ENCODE data around the gene ZNF584. TPM values are rescaled to one million over a fixed set of nuclear protein-coding genes. Genes with fewer than 3 reads are reported as not detected.
"Not testable (repeated sequence)": the region's sequence is repeated elsewhere in the genome, so short reads cannot be mapped to it uniquely, and the experiment has no call there.

ZNF584 gene
- polyA plus RNA-seq, 1 donor from 2014 or later, result 29.6 TPM

- H3F3A ChIP-seq (ENCODE audit: insufficient read depth, low read length, poor library complexity, severe bottlenecking); H3K27ac ChIP-seq (ENCODE audit: low read length): not testable (repeated sequence)
Measured at GRCh38 chr19:58403920-58404478, 4.5 kb upstream of the ZNF584 start.

GRCh38 chr19:58406818-58407657 lies 1.4 kb upstream of the ZNF584 start:
- Histone ChIP-seq H3K79me2 (replicated peaks; ENCODE audit: insufficient read depth, low read length) (peaks cover 16% of the 10 kb centered on the region), H3K4me2 (ENCODE audit: low read length) (peak overlapping the region; percentile 91), H3K9me2 (ENCODE audit: insufficient read depth, low read length) (no peaks in the 10 kb centered on the region), H4K20me1 (ENCODE audit: insufficient read depth) (no peaks in the 10 kb centered on the region), H3K27me3 (ENCODE audit: insufficient read depth, low read depth, low read length) (no peaks in the 10 kb centered on the region), H3K27ac (ENCODE audit: low read length) (no peak overlapping the region), H3K36me3 (ENCODE audit: insufficient read depth, low read length) (no peaks in the 10 kb centered on the region), H3F3A (ENCODE audit: insufficient read depth, low read length, poor library complexity, severe bottlenecking) (no peaks in the 10 kb centered on the region), H3K9ac (ENCODE audit: low read length) (peak overlapping the region; percentile 90), H2AFZ (ENCODE audit: low read depth, low read length) (no peak overlapping the region), H3K4me3 (ENCODE audit: low read length) (peak overlapping the region; percentile 99), H3K9me3 (ENCODE audit: low read length) (no peaks in the 10 kb centered on the region)
- TF ChIP-seq RAD21 (conservative IDR thresholded peaks at IDR 0.05), result no peak
- no peak for TF ChIP-seq MXI1 (conservative IDR thresholded peaks at IDR 0.05; ENCODE audit: poor library complexity, severe bottlenecking)
- TF ChIP-seq TAF1 (IDR thresholded peaks at IDR 0.05; ENCODE audit: low read depth), result no peak
- TF ChIP-seq POLR2AphosphoS5 (IDR thresholded peaks at IDR 0.05), result no peak
- no peak for TF ChIP-seq EZH2 (IDR thresholded peaks at IDR 0.05; ENCODE audit: borderline replicate concordance, insufficient read depth, low read length, poor library complexity, severe bottlenecking)
- TF ChIP-seq SMC3 (conservative IDR thresholded peaks at IDR 0.05; ENCODE audit: poor library complexity), result no peak
- no peak for TF ChIP-seq CTCF (IDR thresholded peaks at IDR 0.05; ENCODE audit: poor library complexity, severe bottlenecking)
- no peak for TF ChIP-seq EP300 (conservative IDR thresholded peaks at IDR 0.05; ENCODE audit: poor library complexity, severe bottlenecking)
- TF ChIP-seq, protein P1, sequence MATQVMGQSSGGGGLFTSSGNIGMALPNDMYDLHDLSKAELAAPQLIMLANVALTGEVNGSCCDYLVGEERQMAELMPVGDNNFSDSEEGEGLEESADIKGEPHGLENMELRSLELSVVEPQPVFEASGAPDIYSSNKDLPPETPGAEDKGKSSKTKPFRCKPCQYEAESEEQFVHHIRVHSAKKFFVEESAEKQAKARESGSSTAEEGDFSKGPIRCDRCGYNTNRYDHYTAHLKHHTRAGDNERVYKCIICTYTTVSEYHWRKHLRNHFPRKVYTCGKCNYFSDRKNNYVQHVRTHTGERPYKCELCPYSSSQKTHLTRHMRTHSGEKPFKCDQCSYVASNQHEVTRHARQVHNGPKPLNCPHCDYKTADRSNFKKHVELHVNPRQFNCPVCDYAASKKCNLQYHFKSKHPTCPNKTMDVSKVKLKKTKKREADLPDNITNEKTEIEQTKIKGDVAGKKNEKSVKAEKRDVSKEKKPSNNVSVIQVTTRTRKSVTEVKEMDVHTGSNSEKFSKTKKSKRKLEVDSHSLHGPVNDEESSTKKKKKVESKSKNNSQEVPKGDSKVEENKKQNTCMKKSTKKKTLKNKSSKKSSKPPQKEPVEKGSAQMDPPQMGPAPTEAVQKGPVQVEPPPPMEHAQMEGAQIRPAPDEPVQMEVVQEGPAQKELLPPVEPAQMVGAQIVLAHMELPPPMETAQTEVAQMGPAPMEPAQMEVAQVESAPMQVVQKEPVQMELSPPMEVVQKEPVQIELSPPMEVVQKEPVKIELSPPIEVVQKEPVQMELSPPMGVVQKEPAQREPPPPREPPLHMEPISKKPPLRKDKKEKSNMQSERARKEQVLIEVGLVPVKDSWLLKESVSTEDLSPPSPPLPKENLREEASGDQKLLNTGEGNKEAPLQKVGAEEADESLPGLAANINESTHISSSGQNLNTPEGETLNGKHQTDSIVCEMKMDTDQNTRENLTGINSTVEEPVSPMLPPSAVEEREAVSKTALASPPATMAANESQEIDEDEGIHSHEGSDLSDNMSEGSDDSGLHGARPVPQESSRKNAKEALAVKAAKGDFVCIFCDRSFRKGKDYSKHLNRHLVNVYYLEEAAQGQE (IDR thresholded peaks at IDR 0.05; ENCODE audit: borderline replicate concordance), result no peak

More at GRCh38 chr19:58403920-58404478, 4.5 kb upstream of the ZNF584 start:
- H3K36me3 ChIP-seq (ENCODE audit: insufficient read depth, low read length); H4K20me1 ChIP-seq (ENCODE audit: insufficient read depth); H3K9me3 ChIP-seq (ENCODE audit: low read length); H3K27me3 ChIP-seq (ENCODE audit: insufficient read depth, low read depth, low read length); H3K9me2 ChIP-seq (ENCODE audit: insufficient read depth, low read length); H3K4me3 ChIP-seq (ENCODE audit: low read length); H3K9ac ChIP-seq (ENCODE audit: low read length); H2AFZ ChIP-seq (ENCODE audit: low read depth, low read length); H3K4me2 ChIP-seq (ENCODE audit: low read length): not testable (repeated sequence)
- H3K79me2 ChIP-seq (replicated peaks; ENCODE audit: insufficient read depth, low read length), result peaks cover 15% of the 10 kb centered on the region

All from neural cell (in vitro differentiated cells).